CD4-positive, CD25-positive, alpha-beta regulatory T cell (primary cell): Measurements from ENCODE around the gene GTF2H4. TPM values are rescaled to one million over a fixed set of nuclear protein-coding genes. Genes with fewer than 3 reads are reported as not detected.

Experiments used
- ATAC-seq, 2 donors: fragments of 150-1000 bp; cut with Tn5 transposase; one replicate each; pipeline ENCODE4 v1.10.0; 2021; ENCODE audit warnings: low read depth in 2 of 2, moderate number of reproducible peaks in 2 of 2, moderate library complexity in 1 of 2
- DNase-seq, 3 donors: peaks; one replicate each; pipeline versions ENCODE4 v3.0.0 to v3.0.0-alpha.2; 2012 to 2022; ENCODE audit warnings: mixed read lengths in 1 of 3
- H3K27ac ChIP-seq: one replicate; pipeline ENCODE4 v1.7.0; 2013; ENCODE audit warnings: mild to moderate bottlenecking, low read length; ENCODE audit not compliant: insufficient read depth, poor library complexity, severe bottlenecking
- H3K27me3 ChIP-seq: one replicate; pipeline ENCODE4 v1.7.0; 2013; ENCODE audit warnings: low read length; ENCODE audit not compliant: control insufficient read depth, insufficient read depth
- H3K36me3 ChIP-seq: one replicate; pipeline ENCODE4 v1.7.0; 2013; ENCODE audit warnings: mild to moderate bottlenecking, low read length, moderate library complexity; ENCODE audit not compliant: control insufficient read depth, insufficient read depth
- H3K4me1 ChIP-seq: 2 replicates; pipeline ENCODE4 v1.7.0; 2013; ENCODE audit warnings: mild to moderate bottlenecking, low read length; ENCODE audit not compliant: insufficient read depth, control insufficient read depth, poor library complexity, severe bottlenecking
- H3K4me3 ChIP-seq: one replicate; pipeline ENCODE4 v1.7.0; 2013; ENCODE audit warnings: low read depth, mild to moderate bottlenecking, low read length, moderate library complexity
- H3K9me3 ChIP-seq, 2 experiments: 1 replicate in 1 of 2; 2 replicates in 1 of 2; pipeline ENCODE4 v1.7.0; 2013; ENCODE audit warnings: low read length in 2 of 2, mild to moderate bottlenecking in 1 of 2, moderate library complexity in 1 of 2; ENCODE audit not compliant: control insufficient read depth in 2 of 2
- H3K27ac Mint-ChIP-seq, 3 donors: one replicate each; pipeline ENCODE4 v1.8.0; 2020 to 2022; ENCODE audit warnings: mild to moderate bottlenecking in 3 of 3, mixed read lengths in 3 of 3, moderate library complexity in 2 of 3
- H3K27me3 Mint-ChIP-seq: one replicate; pipeline ENCODE4 v1.8.0; 2022; ENCODE audit warnings: mild to moderate bottlenecking, mixed read lengths
- H3K36me3 Mint-ChIP-seq: one replicate; pipeline ENCODE4 v1.8.0; 2020; ENCODE audit warnings: mixed read lengths
- H3K4me1 Mint-ChIP-seq, 4 donors: one replicate each; pipeline ENCODE4 v1.8.0; 2020 to 2022; ENCODE audit warnings: mixed read lengths in 4 of 4, mild to moderate bottlenecking in 1 of 4
- H3K4me3 Mint-ChIP-seq, 4 donors: one replicate each; pipeline ENCODE4 v1.8.0; 2020 to 2022; ENCODE audit warnings: mild to moderate bottlenecking in 4 of 4, mixed read lengths in 4 of 4, moderate library complexity in 3 of 4
- H3K9me3 Mint-ChIP-seq, 7 donors: one replicate each; pipeline ENCODE4 v1.8.0; 2020 to 2022; ENCODE audit warnings: mixed read lengths in 7 of 7, mild to moderate bottlenecking in 3 of 7, moderate library complexity in 2 of 7
- polyA plus RNA-seq, 4 donors: library from polyadenylated mRNA; unstranded; fragments of 300-500 nt; fragmentation: Illumina TruSeq; gene quantifications; one replicate each; pipeline ENCODE4 v1.2.3, GENCODE V29; 2021
- total RNA-seq: library from RNA; stranded (reverse); gene quantifications from one replicate; pipeline ENCODE4 v1.2.3, GENCODE V29; 2022

The GTF2H4 gene
- total and polyA plus RNA-seq, 5 donors from 2014 or later, result 6.8 to 15.5 (median 7.2) TPM

DNA sequence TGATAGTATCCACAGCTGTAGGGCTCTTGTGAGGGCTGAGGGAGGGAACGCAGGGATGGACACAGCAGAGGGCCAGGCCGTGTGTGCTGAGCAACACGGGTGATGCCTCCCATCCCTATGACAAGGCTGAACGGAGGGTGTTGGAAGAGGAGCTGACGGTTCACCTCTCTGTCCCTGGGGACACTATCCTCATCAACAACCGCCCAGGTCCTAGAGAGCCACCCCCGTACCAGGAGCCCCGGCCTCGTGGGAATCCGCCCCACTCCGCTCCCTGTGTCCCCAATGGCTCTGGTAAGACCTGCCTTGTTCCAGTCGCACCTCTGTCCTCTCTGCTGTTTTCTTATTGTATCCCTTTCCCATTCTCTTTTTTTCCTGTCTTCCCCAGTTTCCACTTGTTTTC is 13.6 kb upstream of the GTF2H4 start:
- H3K27me3 Mint-ChIP-seq, result peaks cover 7% of the 10 kb centered on the region
- peak overlapping the region in 1 of 3 donors; percentile 5 for H3K27ac Mint-ChIP-seq
- H3K9me3 ChIP-seq, result no peaks in the 10 kb centered on the region
- no peaks in the 10 kb centered on the region for H3K9me3 Mint-ChIP-seq
- H3K4me1 Mint-ChIP-seq, result peaks cover 0 to 3% (median 0%) of the 10 kb centered on the region in 4 donors
- H3K4me3 Mint-ChIP-seq, result no peak overlapping the region
- H3K36me3 Mint-ChIP-seq, result peaks cover 36% of the 10 kb centered on the region
- ATAC-seq (no peak), DNase-seq (no peak)
- H3K27ac ChIP-seq, result no peak overlapping the region
- no peaks in the 10 kb centered on the region for H3K4me1 ChIP-seq
- no peaks in the 10 kb centered on the region for H3K27me3 ChIP-seq
- H3K4me3 ChIP-seq, result no peak overlapping the region
- peaks cover 2% of the 10 kb centered on the region for H3K36me3 ChIP-seq

- Mint-ChIP-seq H3K4me3 (no peak overlapping the region), H3K9me3 (no peaks in the 10 kb centered on the region), H3K36me3 (peaks cover 32% of the 10 kb centered on the region), H3K27ac (peak overlapping the region in 1 of 3 donors; percentile 34), H3K27me3 (peaks cover 4% of the 10 kb centered on the region), H3K4me1 (peaks cover 0 to 3% (median 0%) of the 10 kb centered on the region in 4 donors)
- no peaks in the 10 kb centered on the region for H3K9me3 ChIP-seq
- H3K27ac ChIP-seq, result no peak overlapping the region
- DNase-seq, result no peak
- H3K4me3 ChIP-seq, result no peak overlapping the region
- no peaks in the 10 kb centered on the region for H3K36me3 ChIP-seq
- H3K27me3 ChIP-seq, result no peaks in the 10 kb centered on the region
- ATAC-seq, result no peak
- H3K4me1 ChIP-seq, result no peaks in the 10 kb centered on the region
Measured at GRCh38 chr6:30894935-30895334, 13.1 kb upstream of the GTF2H4 start.

- peaks cover 28% of the 10 kb centered on the region for H3K36me3 Mint-ChIP-seq
Measured at GRCh38 chr6:30895343-30895742, 12.7 kb upstream of the GTF2H4 start.

DNA sequence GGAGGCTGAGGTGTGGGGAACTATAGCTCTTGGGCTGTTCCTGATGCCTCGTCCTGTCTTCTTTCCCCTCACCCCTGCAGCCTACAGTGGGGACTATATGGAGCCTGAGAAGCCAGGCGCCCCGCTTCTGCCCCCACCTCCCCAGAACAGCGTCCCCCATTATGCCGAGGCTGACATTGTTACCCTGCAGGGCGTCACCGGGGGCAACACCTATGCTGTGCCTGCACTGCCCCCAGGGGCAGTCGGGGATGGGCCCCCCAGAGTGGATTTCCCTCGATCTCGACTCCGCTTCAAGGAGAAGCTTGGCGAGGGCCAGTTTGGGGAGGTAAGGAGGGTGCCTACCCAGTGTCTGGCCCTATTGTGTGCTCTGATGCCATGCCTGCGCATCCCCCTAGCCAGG is 11.5 kb upstream of the GTF2H4 start:
- Mint-ChIP-seq H3K27me3 (peaks cover 4% of the 10 kb centered on the region), H3K4me1 (no peaks in the 10 kb centered on the region), H3K9me3 (no peaks in the 10 kb centered on the region), H3K36me3 (peaks cover 26% of the 10 kb centered on the region), H3K27ac (peak overlapping the region in 1 of 3 donors; percentile 81), H3K4me3 (no peak overlapping the region)
- Histone ChIP-seq H3K27ac (no peak overlapping the region), H3K36me3 (no peaks in the 10 kb centered on the region), H3K27me3 (no peaks in the 10 kb centered on the region), H3K4me3 (no peak overlapping the region), H3K4me1 (no peaks in the 10 kb centered on the region), H3K9me3 (no peaks in the 10 kb centered on the region)
- DNase-seq (no peak), ATAC-seq (no peak)

More at GRCh38 chr6:30895343-30895742, 12.7 kb upstream of the GTF2H4 start:
- DNase-seq, result no peak
- no peak overlapping the region for H3K4me3 Mint-ChIP-seq
- peaks cover 0 to 1% (median 0%) of the 10 kb centered on the region in 4 donors for H3K4me1 Mint-ChIP-seq
- Histone ChIP-seq H3K4me1 (no peaks in the 10 kb centered on the region), H3K36me3 (no peaks in the 10 kb centered on the region), H3K27ac (no peak overlapping the region), H3K27me3 (no peaks in the 10 kb centered on the region), H3K9me3 (no peaks in the 10 kb centered on the region), H3K4me3 (no peak overlapping the region)
- no peak for ATAC-seq
- H3K27ac Mint-ChIP-seq, result no peak overlapping the region
- peaks cover 4% of the 10 kb centered on the region for H3K27me3 Mint-ChIP-seq
- H3K9me3 Mint-ChIP-seq, result no peaks in the 10 kb centered on the region

DNA sequence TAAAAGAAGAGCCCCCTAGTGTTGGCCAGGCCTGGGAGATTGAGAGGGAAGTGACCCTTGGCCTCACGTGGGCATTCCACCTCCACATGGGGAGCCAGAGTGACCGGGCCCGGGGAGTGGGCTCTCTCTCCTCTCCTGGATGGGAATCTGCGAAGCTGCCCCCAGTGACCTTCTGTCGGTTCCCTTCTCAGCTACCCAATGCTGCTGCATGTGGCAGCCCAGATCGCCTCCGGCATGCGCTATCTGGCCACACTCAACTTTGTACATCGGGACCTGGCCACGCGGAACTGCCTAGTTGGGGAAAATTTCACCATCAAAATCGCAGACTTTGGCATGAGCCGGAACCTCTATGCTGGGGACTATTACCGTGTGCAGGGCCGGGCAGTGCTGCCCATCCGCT is 10.1 kb upstream of the GTF2H4 start:
- Histone ChIP-seq H3K27me3 (no peaks in the 10 kb centered on the region), H3K4me3 (no peak overlapping the region), H3K36me3 (no peaks in the 10 kb centered on the region), H3K4me1 (no peaks in the 10 kb centered on the region), H3K9me3 (no peaks in the 10 kb centered on the region), H3K27ac (no peak overlapping the region)
- ATAC-seq (no peak), DNase-seq (no peak)
- Mint-ChIP-seq H3K27ac (no peak overlapping the region), H3K4me1 (peaks cover 0 to 2% (median 0%) of the 10 kb centered on the region in 4 donors), H3K27me3 (peaks cover 9% of the 10 kb centered on the region), H3K9me3 (no peaks in the 10 kb centered on the region), H3K4me3 (no peak overlapping the region), H3K36me3 (peaks cover 22% of the 10 kb centered on the region)

DNA sequence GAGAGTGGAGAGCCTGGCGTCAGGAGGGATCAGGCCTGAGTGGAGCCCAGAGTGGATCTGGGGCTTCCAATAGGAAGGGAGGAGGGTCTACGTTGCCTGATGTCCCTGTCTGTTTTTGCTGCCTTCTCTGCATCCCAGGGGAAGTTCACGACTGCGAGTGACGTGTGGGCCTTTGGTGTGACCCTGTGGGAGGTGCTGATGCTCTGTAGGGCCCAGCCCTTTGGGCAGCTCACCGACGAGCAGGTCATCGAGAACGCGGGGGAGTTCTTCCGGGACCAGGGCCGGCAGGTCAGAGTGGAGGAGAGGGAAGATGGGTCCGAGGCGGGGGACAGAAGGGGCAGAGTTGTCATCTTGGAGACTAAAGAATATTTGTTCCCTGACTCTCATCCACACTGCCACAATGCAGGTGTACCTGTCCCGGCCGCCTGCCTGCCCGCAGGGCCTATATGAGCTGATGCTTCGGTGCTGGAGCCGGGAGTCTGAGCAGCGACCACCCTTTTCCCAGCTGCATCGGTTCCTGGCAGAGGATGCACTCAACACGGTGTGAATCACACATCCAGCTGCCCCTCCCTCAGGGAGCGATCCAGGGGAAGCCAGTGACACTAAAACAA is 9.2 kb upstream of the GTF2H4 start:
- Mint-ChIP-seq H3K27ac (no peak overlapping the region), H3K36me3 (peaks cover 22% of the 10 kb centered on the region), H3K4me1 (peaks cover 0 to 3% (median 0%) of the 10 kb centered on the region in 4 donors), H3K9me3 (no peaks in the 10 kb centered on the region), H3K4me3 (no peak overlapping the region), H3K27me3 (peaks cover 10% of the 10 kb centered on the region)
- Histone ChIP-seq H3K27ac (no peak overlapping the region), H3K4me3 (no peak overlapping the region), H3K4me1 (no peaks in the 10 kb centered on the region), H3K27me3 (no peaks in the 10 kb centered on the region), H3K9me3 (no peaks in the 10 kb centered on the region), H3K36me3 (no peaks in the 10 kb centered on the region)
- ATAC-seq, result no peak
- DNase-seq, result no peak

GRCh38 chr6:30900863-30901417 is 7.1 kb upstream of the GTF2H4 start:
- DNase-seq (no peak), ATAC-seq (no peak)
- peaks cover 0 to 3% (median 0%) of the 10 kb centered on the region in 4 donors for H3K4me1 Mint-ChIP-seq
- H3K9me3 ChIP-seq, result no peaks in the 10 kb centered on the region
- no peak overlapping the region for H3K27ac Mint-ChIP-seq
- no peaks in the 10 kb centered on the region for H3K4me1 ChIP-seq
- H3K27ac ChIP-seq, result no peak overlapping the region
- H3K27me3 ChIP-seq, result no peaks in the 10 kb centered on the region
- H3K4me3 Mint-ChIP-seq, result no peak overlapping the region
- H3K9me3 Mint-ChIP-seq, result no peaks in the 10 kb centered on the region
- no peak overlapping the region for H3K4me3 ChIP-seq
- H3K36me3 Mint-ChIP-seq, result peaks cover 9% of the 10 kb centered on the region
- H3K36me3 ChIP-seq, result no peaks in the 10 kb centered on the region
- H3K27me3 Mint-ChIP-seq, result peaks cover 10% of the 10 kb centered on the region

DNA sequence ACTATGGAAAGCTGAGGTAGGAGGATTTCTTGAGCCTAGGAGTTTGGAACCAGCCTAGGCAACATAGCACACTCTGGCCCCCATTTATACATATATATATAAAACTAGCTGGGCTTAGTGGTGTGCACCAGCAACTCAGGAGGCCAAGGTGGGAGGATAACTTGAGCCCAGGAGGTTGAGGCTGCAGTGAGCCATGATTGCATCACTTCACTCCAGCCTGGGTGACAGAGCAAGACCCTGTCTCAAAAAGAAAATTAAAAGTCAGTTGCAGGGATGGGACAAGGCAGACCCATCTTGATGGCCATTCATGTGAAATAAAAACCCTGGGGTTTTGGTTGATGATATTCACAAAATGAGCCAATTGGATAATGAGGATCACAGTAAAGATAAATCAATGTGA is 6.6 kb upstream of the GTF2H4 start:
- Mint-ChIP-seq H3K36me3 (peaks cover 8% of the 10 kb centered on the region), H3K27ac (no peak overlapping the region), H3K4me1 (peaks cover 0 to 3% (median 0%) of the 10 kb centered on the region in 4 donors), H3K9me3 (no peaks in the 10 kb centered on the region), H3K4me3 (no peak overlapping the region), H3K27me3 (peaks cover 10% of the 10 kb centered on the region)
- DNase-seq (no peak), ATAC-seq (no peak)
- no peak overlapping the region for H3K4me3 ChIP-seq
- H3K9me3 ChIP-seq, result no peaks in the 10 kb centered on the region
- no peaks in the 10 kb centered on the region for H3K36me3 ChIP-seq
- no peaks in the 10 kb centered on the region for H3K4me1 ChIP-seq
- H3K27ac ChIP-seq, result no peak overlapping the region
- no peaks in the 10 kb centered on the region for H3K27me3 ChIP-seq
